Muscle layer of duodenum (tissue), 2 donors: ENCODE results near the gene LY6G6D.
A peak's percentile ranks its signal among the peaks of the same experiment; 100 is the strongest.

Experiments used
- H3K27ac ChIP-seq: one replicate; pipeline ENCODE4 v1.7.0; 2013; ENCODE audit warnings: mild to moderate bottlenecking, low read length
- H3K27me3 ChIP-seq: one replicate; pipeline ENCODE4 v1.7.0; 2013; ENCODE audit warnings: low read depth, mild to moderate bottlenecking, control low read depth, low read length
- H3K36me3 ChIP-seq, 2 donors: one replicate each; pipeline ENCODE4 v1.7.0; 2013; ENCODE audit warnings: low read length in 2 of 2, control low read depth in 1 of 2, mild to moderate bottlenecking in 1 of 2; ENCODE audit not compliant: insufficient read depth in 2 of 2, control insufficient read depth in 1 of 2
- H3K4me1 ChIP-seq, 2 donors: one replicate each; pipeline ENCODE4 v1.7.0; 2013; ENCODE audit warnings: low read length in 2 of 2, mild to moderate bottlenecking in 2 of 2, control low read depth in 1 of 2, moderate library complexity in 1 of 2; ENCODE audit not compliant: insufficient read depth in 2 of 2, control insufficient read depth in 1 of 2
- H3K4me3 ChIP-seq, 2 donors: one replicate each; pipeline ENCODE4 v1.7.0; 2013; ENCODE audit warnings: low read length in 2 of 2, low read depth in 1 of 2, mild to moderate bottlenecking in 1 of 2
- H3K9me3 ChIP-seq, 2 donors: one replicate each; pipeline ENCODE4 v1.7.0; 2013; ENCODE audit warnings: low read length in 2 of 2, control low read depth in 1 of 2, mild to moderate bottlenecking in 1 of 2; ENCODE audit not compliant: control insufficient read depth in 1 of 2
- donor health status: healthy.

Gene LY6G6D

DNA sequence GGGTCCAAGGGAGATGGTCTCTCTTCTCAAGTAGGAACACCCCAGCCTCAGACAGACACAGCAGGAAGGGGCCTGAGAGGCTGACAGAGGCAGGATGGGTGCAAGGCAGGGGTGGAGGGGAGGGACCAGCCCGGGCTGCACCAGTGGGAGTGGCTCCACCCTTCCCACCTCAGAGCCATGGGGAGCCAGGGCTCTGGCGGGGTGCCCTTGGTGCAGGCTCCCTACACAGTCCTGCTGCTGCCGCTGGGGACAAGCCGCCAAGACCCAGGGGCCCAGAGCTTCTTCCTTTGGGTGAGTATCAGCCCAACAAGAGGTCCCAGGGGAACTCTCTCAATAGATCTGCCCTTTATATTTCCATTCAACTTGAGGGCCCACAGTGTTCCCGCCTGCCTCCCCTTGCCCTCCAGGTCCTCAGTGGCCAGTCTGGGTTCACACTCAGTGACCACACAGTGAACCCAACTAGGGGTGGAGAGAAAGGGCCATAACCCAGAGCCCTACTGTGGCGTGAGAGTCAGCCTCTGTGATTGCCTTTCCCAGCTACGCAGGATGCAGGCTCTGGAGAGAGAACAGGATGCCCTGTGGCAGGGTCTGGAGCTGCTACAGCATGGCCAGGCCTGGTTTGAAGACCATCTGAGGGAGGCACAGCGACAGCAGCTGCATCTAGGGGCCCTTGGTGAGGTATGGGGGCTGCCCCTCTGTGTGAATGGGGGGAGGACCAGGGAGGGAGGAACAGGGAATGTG, 47.9 kb downstream of the LY6G6D start:
- no peaks in the 10 kb centered on the region for H3K27me3 ChIP-seq
- no peak overlapping the region for H3K27ac ChIP-seq
- H3K9me3 ChIP-seq = no peaks in the 10 kb centered on the region
- peaks cover 0 to 10% of the 10 kb centered on the region in 2 donors for H3K4me1 ChIP-seq
- H3K4me3 ChIP-seq = no peak overlapping the region
- no peaks in the 10 kb centered on the region for H3K36me3 ChIP-seq

DNA sequence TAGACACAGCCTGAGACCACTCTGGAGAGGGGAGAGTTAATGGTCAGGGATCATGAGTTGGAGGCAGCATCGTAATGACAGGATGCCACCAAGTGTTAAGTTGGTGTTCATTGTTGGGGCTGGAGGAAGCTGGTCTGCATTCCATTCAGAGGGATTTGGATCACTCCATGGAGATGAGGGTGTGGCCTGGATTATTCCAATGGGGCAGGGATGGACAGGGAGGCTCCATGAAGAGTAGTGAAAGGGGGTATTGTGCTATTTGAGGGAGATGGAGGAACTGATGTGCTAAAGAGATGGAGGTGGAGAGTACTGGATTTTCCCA, 48.4 kb downstream of the LY6G6D start:
- Histone ChIP-seq H3K9me3 (no peaks in the 10 kb centered on the region), H3K27ac (no peak overlapping the region), H3K4me1 (peaks cover 0 to 10% of the 10 kb centered on the region in 2 donors), H3K36me3 (no peaks in the 10 kb centered on the region), H3K27me3 (no peaks in the 10 kb centered on the region), H3K4me3 (no peak overlapping the region)

DNA sequence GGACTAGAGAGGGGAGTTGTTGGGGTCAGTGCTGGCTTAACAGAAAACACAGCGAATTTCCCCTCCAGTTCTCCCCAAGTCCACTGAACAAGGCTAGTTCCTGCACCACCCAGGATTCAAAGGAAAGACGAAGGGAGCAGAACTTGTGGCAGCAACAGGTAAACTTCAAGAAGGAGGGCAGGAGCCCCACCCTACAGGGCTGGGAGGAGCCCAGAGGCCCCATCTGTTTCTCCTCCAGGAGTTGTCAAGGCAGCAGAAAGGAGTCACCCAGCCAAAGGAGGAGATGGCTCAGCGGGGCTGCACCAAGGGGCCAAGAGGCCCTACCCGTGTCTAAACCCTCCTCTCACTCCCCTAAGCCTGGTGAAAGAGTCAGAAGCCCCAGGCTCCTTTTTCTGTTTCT, 49.0 kb downstream of the LY6G6D start:
- no peaks in the 10 kb centered on the region for H3K27me3 ChIP-seq
- no peaks in the 10 kb centered on the region for H3K9me3 ChIP-seq
- H3K4me3 ChIP-seq = no peak overlapping the region
- no peaks in the 10 kb centered on the region for H3K36me3 ChIP-seq
- H3K4me1 ChIP-seq = peaks cover 0 to 10% of the 10 kb centered on the region in 2 donors
- no peak overlapping the region for H3K27ac ChIP-seq

DNA sequence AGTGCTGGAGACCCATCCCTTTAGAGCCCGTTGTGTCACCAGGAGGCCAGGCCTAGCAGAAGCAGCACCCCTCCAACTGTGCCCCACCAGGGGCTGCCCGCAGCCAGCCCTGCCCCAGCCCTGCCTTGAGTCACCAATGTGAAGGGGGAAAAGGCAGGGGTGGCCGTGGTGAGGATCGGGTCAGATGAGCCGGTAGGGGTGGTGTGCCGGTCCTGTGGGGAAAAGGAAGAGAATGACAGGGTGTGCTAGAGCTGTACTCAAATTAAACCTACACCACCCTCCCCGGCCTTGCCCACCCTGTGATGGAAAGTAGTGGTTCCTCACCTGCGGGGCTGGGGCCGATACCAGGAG, 50.4 kb downstream of the LY6G6D start:
- Histone ChIP-seq H3K4me3 (peak overlapping the region in 1 of 2 donors; percentile 48), H3K36me3 (no peaks in the 10 kb centered on the region)

DNA sequence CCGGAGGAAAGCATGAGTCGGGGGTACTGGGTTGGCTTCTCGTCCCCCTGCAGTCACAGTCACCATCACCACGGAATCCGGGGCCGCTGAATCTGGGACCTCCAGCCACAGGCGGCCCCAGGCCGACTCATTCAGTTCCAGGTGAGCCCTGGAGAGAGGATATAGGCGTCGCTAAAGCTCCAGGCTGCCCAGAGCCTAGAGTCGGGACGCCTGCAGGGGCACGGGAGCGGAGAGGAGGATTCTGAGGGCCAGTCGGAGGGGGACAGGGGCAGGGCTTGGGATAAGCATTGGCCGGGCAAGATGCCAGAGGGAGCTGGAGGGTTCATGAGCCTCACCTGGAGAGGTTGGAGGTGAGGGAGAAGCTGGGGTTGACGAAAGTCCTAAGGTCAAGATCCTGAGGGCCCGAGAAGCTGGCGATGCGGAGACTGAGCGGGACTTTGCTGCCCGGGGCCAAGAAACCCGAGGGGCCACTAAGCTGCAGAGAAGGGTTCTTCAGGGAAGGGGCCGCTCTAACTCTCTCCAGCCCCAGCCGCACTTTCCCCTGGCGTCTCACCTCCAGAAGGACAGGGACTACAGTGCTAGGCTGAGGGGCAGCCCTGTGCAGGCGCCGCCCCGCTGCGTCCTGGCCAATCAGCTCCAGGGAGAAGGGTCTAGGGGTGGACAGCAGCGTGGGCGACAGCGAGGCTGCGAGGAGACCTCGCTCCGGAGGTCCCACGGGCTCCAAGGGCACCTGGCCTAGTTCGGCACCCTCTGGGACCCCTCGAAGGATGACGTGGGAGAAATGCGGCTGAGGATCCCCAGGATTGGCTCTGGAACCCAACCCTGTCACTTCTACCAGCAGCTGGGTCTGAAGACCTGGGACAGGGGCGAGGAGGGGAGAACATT, 51.0 kb downstream of the LY6G6D start:
- H3K27ac ChIP-seq = no peak overlapping the region
- no peaks in the 10 kb centered on the region for H3K36me3 ChIP-seq
- peak overlapping the region; percentile 15 to 48 for H3K4me3 ChIP-seq
- no peaks in the 10 kb centered on the region for H3K9me3 ChIP-seq
- no peaks in the 10 kb centered on the region for H3K27me3 ChIP-seq
- peaks cover 0 to 10% of the 10 kb centered on the region in 2 donors for H3K4me1 ChIP-seq

More for the DNA sequence above, 50.4 kb downstream of the LY6G6D start:
- no peaks in the 10 kb centered on the region for H3K27me3 ChIP-seq
- no peak overlapping the region for H3K27ac ChIP-seq
- H3K4me1 ChIP-seq = peaks cover 0 to 10% of the 10 kb centered on the region in 2 donors
- no peaks in the 10 kb centered on the region for H3K9me3 ChIP-seq

DNA sequence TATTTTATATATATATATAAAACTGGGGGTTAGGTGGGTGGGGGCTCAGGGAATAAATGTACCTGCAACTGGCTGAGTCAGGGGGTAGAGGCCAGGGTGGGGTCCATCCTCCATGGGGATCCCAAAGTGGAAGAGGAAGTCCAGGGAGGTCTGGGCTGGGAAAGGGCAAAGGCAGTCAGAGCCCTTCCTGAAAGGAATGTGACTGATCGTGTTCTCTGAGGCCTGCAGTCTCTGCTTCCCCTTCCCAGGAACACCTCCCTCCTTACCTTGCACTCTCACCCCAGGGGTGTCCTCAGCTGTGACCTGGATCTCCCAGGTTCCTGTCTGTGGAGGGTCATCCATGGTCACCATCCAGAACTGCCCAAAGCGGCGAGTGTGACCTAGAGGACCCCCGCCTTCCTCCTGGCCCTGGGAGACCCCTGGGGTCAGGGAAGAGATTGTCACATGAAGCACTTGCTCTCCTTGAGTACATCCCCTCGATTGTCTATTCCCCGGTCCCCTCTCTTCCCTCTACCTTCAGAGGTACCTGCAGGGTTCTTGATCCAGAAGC, 52.0 kb downstream of the LY6G6D start:
- H3K9me3 ChIP-seq = no peaks in the 10 kb centered on the region
- no peak overlapping the region for H3K4me3 ChIP-seq
- H3K27ac ChIP-seq = no peak overlapping the region
- H3K27me3 ChIP-seq = no peaks in the 10 kb centered on the region
- no peaks in the 10 kb centered on the region for H3K36me3 ChIP-seq
- peaks cover 0 to 10% of the 10 kb centered on the region in 2 donors for H3K4me1 ChIP-seq
